HCT116 (cell line): ENCODE data around the gene LMBR1. TPM values are rescaled to one million over a fixed set of nuclear protein-coding genes. Genes with fewer than 3 reads are reported as not detected.

Experiments used
- ATAC-seq: fragments of 200-7000 bp; cut with Tn5 transposase; 2 replicates; pipeline ENCODE4 v1.9.1; 2020; ENCODE audit warnings: mild to moderate bottlenecking, moderate library complexity
- BruUV-seq: library from RNA; stranded (reverse); fragments of 400-500 nt; replicated peaks from 2 replicates; lab custom pipeline; 2021; lab: Mats Ljungman, UMichigan
- CTCF ChIA-PET: fragments of 300-600 bp; sonication (Branson Sonifier 250); formaldehyde crosslinking; loops from one replicate; lab custom pipeline; 2021; ENCODE audit warnings: antibody characterized with exemption; lab: Charles Lee
- POLR2A ChIA-PET: fragments of 300-600, 350-600 bp; sonication (Branson Sonifier 250); formaldehyde crosslinking; loops from one replicate; lab custom pipeline; 2021; ENCODE audit warnings: antibody characterized with exemption; lab: Charles Lee
- RAD21 ChIA-PET, 2 experiments: fragments of 300-600 bp; sonication (Branson Sonifier 250); formaldehyde crosslinking; loops; one replicate each; lab custom pipeline; 2023; ENCODE audit warnings: low total read pairs in 2 of 2; ENCODE audit not compliant: uncharacterized antibody in 2 of 2, unreplicated experiment in 2 of 2, low non-redundant PET in 1 of 2; lab: Charles Lee
- DNase-seq: peaks from one replicate; pipeline ENCODE4 v3.0.0-alpha.2; 2010; ENCODE audit warnings: low read depth, low spot score
- H2AFZ ChIP-seq: fragments of 200-600 bp; shearing (Covaris generic), sonication (generic); 2 replicates; pipeline ENCODE4 v1.6.1; 2017; ENCODE audit warnings: low read depth, mixed run types, mixed read lengths, antibody characterized with exemption, low read length; ENCODE audit not compliant: poor library complexity, severe bottlenecking
- H3K27ac ChIP-seq: 2 replicates; pipeline ENCODE4 v1.5.1; 2012; ENCODE audit warnings: low read depth, low read length
- H3K27me3 ChIP-seq: fragments of 200-600 bp; sonication (generic); 2 replicates; pipeline ENCODE4 v1.6.1; 2016; ENCODE audit warnings: mixed run types, low read length, mixed read lengths; ENCODE audit not compliant: insufficient read depth
- H3K36me3 ChIP-seq, 2 experiments: fragments of 200-500 bp in 1 of 2; fragments of 200-600 bp in 1 of 2; sonication (Bioruptor generic) in 1 of 2; sonication (generic) in 1 of 2; 2 replicates each; pipeline versions ENCODE4 v1.5.1 to v1.6.1; 2014 to 2016; ENCODE audit warnings: low read length in 2 of 2, inconsistent platforms in 1 of 2, mixed read lengths in 1 of 2, mixed run types in 1 of 2; ENCODE audit not compliant: insufficient read depth in 2 of 2, control insufficient read depth in 1 of 2
- H3K4me1 ChIP-seq, 2 experiments: fragments of 200-600 bp in 1 of 2; sonication (generic) in 1 of 2; 2 replicates each; pipeline versions ENCODE4 v1.5.1 to v1.6.1; 2012 to 2017; ENCODE audit warnings: low read length in 2 of 2, inconsistent platforms in 1 of 2, mild to moderate bottlenecking in 1 of 2, mixed read lengths in 1 of 2, mixed run types in 1 of 2, moderate library complexity in 1 of 2; ENCODE audit not compliant: insufficient read depth in 2 of 2, control insufficient read depth in 1 of 2
- H3K4me2 ChIP-seq: fragments of 200-600 bp; sonication (generic); 2 replicates; pipeline ENCODE4 v1.6.1; 2017; ENCODE audit warnings: mixed run types, low read length, mixed read lengths
- H3K4me3 ChIP-seq, 2 experiments: fragments of 200-600 bp in 1 of 2; sonication (generic) in 1 of 2; replicated peaks in 1 of 2; 2 replicates each; pipeline ENCODE4 v1.5.1; 2011 to 2016; ENCODE audit warnings: low read length in 2 of 2, control low read depth in 1 of 2, low read depth in 1 of 2, mild to moderate bottlenecking in 1 of 2, mixed read lengths in 1 of 2, mixed run types in 1 of 2
- H3K79me2 ChIP-seq: fragments of 200-600 bp; sonication (generic); 2 replicates; pipeline ENCODE4 v1.6.1; 2017; ENCODE audit warnings: mild to moderate bottlenecking, mixed run types, low read length, moderate library complexity, mixed read lengths; ENCODE audit not compliant: insufficient read depth
- H3K9ac ChIP-seq: fragments of 200-600 bp; sonication (generic); 2 replicates; pipeline ENCODE4 v1.6.1; 2016; ENCODE audit warnings: low read length, mixed read lengths
- H3K9me2 ChIP-seq: fragments of 200-600 bp; sonication (generic), shearing (Covaris generic); 2 replicates; pipeline ENCODE4 v1.6.1; 2017; ENCODE audit warnings: mixed run types, mild to moderate bottlenecking, moderate library complexity; ENCODE audit not compliant: insufficient read depth
- H3K9me3 ChIP-seq, 2 experiments: fragments of 200-500 bp in 1 of 2; fragments of 200-600 bp in 1 of 2; sonication (Bioruptor generic) in 1 of 2; sonication (generic) in 1 of 2; 2 replicates each; pipeline ENCODE4 v1.6.1; 2014 to 2017; ENCODE audit warnings: low read length in 2 of 2, mixed read lengths in 2 of 2, inconsistent platforms in 1 of 2, low read depth in 1 of 2, mild to moderate bottlenecking in 1 of 2, mixed run types in 1 of 2, moderate library complexity in 1 of 2; ENCODE audit not compliant: control insufficient read depth in 1 of 2, insufficient read depth in 1 of 2
- H4K20me1 ChIP-seq: fragments of 200-600 bp; sonication (generic), shearing (Covaris generic); 2 replicates; pipeline ENCODE4 v1.6.1; 2017; ENCODE audit warnings: mixed run types, mild to moderate bottlenecking, moderate library complexity; ENCODE audit not compliant: insufficient read depth
- CTCF ChIP-seq, 3 experiments: fragments of 200-600 bp in 1 of 3; sonication (generic) in 1 of 3; IDR thresholded peaks in 2 of 3; conservative IDR thresholded peaks in 1 of 3; 2 replicates each; pipeline ENCODE4 v1.5.1; 2012 to 2017; ENCODE audit warnings: low read depth in 2 of 3, low read length in 2 of 3, antibody characterized with exemption in 1 of 3, borderline replicate concordance in 1 of 3, control low read depth in 1 of 3, mild to moderate bottlenecking in 1 of 3, mixed read lengths in 1 of 3, mixed run types in 1 of 3, moderate library complexity in 1 of 3; ENCODE audit not compliant: insufficient read depth in 1 of 3
- ELF1 ChIP-seq: IDR thresholded peaks from 2 replicates; pipeline ENCODE4 v1.6.1; 2012; ENCODE audit warnings: low read depth, borderline replicate concordance
- EZH2phosphoT487 ChIP-seq: fragments of 200-600 bp; IDR thresholded peaks from 2 replicates; pipeline ENCODE4 v1.6.1; 2018; ENCODE audit warnings: antibody characterized with exemption, borderline replicate concordance
- JUND ChIP-seq: IDR thresholded peaks from 2 replicates; pipeline ENCODE4 v1.6.1; 2012
- RAD21 ChIP-seq: IDR thresholded peaks from 2 replicates; pipeline ENCODE4 v1.6.1; 2012; ENCODE audit warnings: low read depth, mild to moderate bottlenecking
- REST ChIP-seq: IDR thresholded peaks from 2 replicates; pipeline ENCODE4 v1.6.1; 2012; ENCODE audit warnings: low read depth
- SIN3A ChIP-seq: IDR thresholded peaks from 2 replicates; pipeline ENCODE4 v1.6.1; 2012; ENCODE audit warnings: low read depth
- SRF ChIP-seq: IDR thresholded peaks from 2 replicates; pipeline ENCODE4 v1.6.1; 2012; ENCODE audit warnings: low read depth
- ZBTB33 ChIP-seq: IDR thresholded peaks from 2 replicates; pipeline ENCODE4 v1.6.1; 2011; ENCODE audit warnings: mild to moderate bottlenecking, low read length, moderate library complexity; ENCODE audit not compliant: insufficient replicate concordance; ENCODE audit errors: extremely low read depth
- ZNF274 ChIP-seq: fragments of 200-500 bp; sonication (Bioruptor generic); IDR thresholded peaks from 2 replicates; pipeline ENCODE4 v1.6.1; 2014; ENCODE audit warnings: mild to moderate bottlenecking, low read depth, low read length, inconsistent platforms
- intact Hi-C: fragments of 100-400 bp; cut with micrococcal nuclease; formaldehyde crosslinking; loops from 2 replicates; pipeline ENCODE4 v1.10.0; 2022
- total RNA-seq: library from RNA; stranded (reverse); gene quantifications from one replicate; pipeline ENCODE4 v1.2.1, GENCODE V29; 2021; ENCODE audit not compliant: unreplicated experiment
- TF ChIP-seq, protein P1 (sequence below): IDR thresholded peaks from 2 replicates; pipeline ENCODE4 v1.6.1; 2012

Gene LMBR1
- total RNA-seq, 1 experiment from 2014 or later: 84.0 TPM

DNA sequence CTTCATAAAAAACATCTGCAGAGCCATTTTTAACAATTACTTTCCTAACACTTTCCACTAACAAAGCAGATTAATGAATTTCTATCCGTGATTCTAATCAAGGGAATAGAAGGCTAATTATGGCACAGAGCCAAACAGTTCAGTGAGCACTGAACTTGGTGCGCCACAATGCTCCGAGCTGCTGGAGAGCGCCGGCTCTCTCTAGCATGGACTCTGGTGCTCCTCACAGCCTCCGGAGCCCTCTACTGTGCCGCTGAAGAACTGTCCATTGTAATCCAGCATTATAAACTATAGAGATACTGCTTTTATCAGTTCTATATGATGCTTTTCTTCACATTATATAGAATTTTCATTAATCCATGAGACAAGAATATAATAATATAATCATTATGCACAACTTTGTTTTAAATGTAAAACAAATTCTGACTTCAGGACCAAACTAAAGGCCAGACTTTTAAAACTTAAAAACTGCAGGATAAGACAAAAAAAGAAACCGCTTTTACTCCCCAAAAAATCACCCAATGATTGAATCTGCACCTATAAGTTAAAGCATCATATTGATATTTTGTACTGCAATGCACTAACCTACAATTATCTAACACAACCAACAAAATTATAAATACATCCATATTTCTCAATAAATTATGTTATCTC lies 128.8 kb downstream of the LMBR1 start:
- Histone ChIP-seq H3K4me1 (peaks cover 0 to 5% of the 10 kb centered on the region in 2 experiments; a peak in 1 of 4 replicates), H4K20me1 (no peaks in the 10 kb centered on the region), H3K4me2 (no peak overlapping the region; the same call in 1 of the 2 replicates), H3K4me3 (no peak overlapping the region), H3K9ac (no peak overlapping the region), H3K27ac (no peak overlapping the region), H3K36me3 (peaks cover 0 to 4% of the 10 kb centered on the region in 2 experiments; a peak in 1 of 4 replicates), H3K9me2 (no peaks in the 10 kb centered on the region), H3K9me3 (no peaks in the 10 kb centered on the region), H3K27me3 (no peaks in the 10 kb centered on the region), H3K79me2 (peaks cover 9% of the 10 kb centered on the region), H2AFZ (no peak overlapping the region)
- TF ChIP-seq JUND (no peak), SRF (no peak), ZNF274 (no peak), ZBTB33 (no peak), ELF1 (no peak), CTCF (IDR thresholded peaks at IDR 0.05 in 2 of 3, conservative IDR thresholded peaks at IDR 0.05 in 1 of 3; ENCODE audit: borderline replicate concordance in 1 of 3, insufficient read depth in 1 of 3, low read depth in 2 of 3, low read length in 2 of 3) (peak; percentile 51 to 72 (median 63); a peak in 5 of 6 replicates), REST (peak; percentile 3; the same call in 1 of the 2 replicates), SIN3A (no peak), RAD21 (peak; percentile 81), EZH2phosphoT487 (no peak)
- TF ChIP-seq, protein P1, sequence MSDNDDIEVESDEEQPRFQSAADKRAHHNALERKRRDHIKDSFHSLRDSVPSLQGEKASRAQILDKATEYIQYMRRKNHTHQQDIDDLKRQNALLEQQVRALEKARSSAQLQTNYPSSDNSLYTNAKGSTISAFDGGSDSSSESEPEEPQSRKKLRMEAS: no peak
- POLR2A ChIA-PET: no interaction called here
- intact Hi-C loops: loop anchor here (2.0 to 5.0 kb wide), 2 partner anchors 112 to 967 kb away; no protein-coding TSS in a partner anchor
- CTCF ChIA-PET: interaction anchor here (1.5 to 1.6 kb wide), 2 partner anchors 11 to 53 kb away, joined by 3 to 5 read pairs; no protein-coding TSS in a partner anchor
- RAD21 ChIA-PET: no interaction called here
- DNase-seq (peak; percentile 45), ATAC-seq (peak; percentile 100)
- no TSS peak for BruUV-seq
